ENCODE data around the gene TTC21B. TPM values are rescaled to one million over a fixed set of nuclear protein-coding genes. Genes with fewer than 3 reads are reported as not detected.
"Not testable (repeated sequence)": the region's sequence is repeated elsewhere in the genome, so short reads cannot be mapped to it uniquely, and the experiment has no call there.

The TTC21B gene
- total RNA-seq, 6 experiments from 2014 or later = 4.7 to 8.9 (median 7.2) TPM

DNA sequence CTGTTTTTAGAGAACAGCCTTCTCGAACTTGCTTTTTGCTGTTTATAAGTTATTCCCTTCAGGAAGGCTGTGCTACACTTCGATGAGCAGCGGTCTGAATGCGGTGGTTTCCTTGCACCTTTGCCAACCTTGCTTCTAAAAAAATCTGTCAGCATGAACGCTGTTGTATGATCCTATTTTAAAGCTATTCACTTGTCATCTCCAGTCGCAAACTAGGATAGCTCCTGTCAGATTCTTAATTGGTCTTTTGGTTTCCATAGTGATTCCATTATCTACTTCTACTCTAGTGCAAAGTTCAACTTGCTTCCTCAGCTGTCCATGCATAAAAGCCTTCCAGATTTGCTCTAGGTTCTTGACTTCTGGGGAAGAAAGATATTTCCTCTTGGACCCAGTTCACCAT is 83.2 kb downstream of the TTC21B start:
- TF ChIP-seq CTCF (IDR thresholded peaks at IDR 0.05) = no peak
- TF ChIP-seq POLR2A (IDR thresholded peaks at IDR 0.05) = no peak
- H3K27ac ChIP-seq = no peak overlapping the region
- H3K4me3 ChIP-seq = no peak overlapping the region
- intact Hi-C loops (cut with DNase I) = no loop called here
- WGBS (ENCODE audit: insufficient coverage, low coverage, low lambda C conversion rate, missing lambda C conversion rate) = 82% methylated on average over 6 of the region's 6 CpGs
- H3K4me1 ChIP-seq = no peaks in the 10 kb centered on the region
- no peaks in the 10 kb centered on the region for H3K9me3 ChIP-seq
- ATAC-seq (no peak), DNase-seq (no peak)
- no peaks in the 10 kb centered on the region for H3K27me3 ChIP-seq
- H3K36me3 ChIP-seq = no peaks in the 10 kb centered on the region

- no peak overlapping the region for H3K27ac ChIP-seq
- H3K36me3 ChIP-seq = no peaks in the 10 kb centered on the region
- H3K27me3 ChIP-seq = no peaks in the 10 kb centered on the region
- WGBS (ENCODE audit: insufficient coverage, low coverage, low lambda C conversion rate, missing lambda C conversion rate) = 71% methylated on average over 4 of the region's 4 CpGs
- no peak for DNase-seq
- intact Hi-C loops (cut with DNase I) = no loop called here
- no peaks in the 10 kb centered on the region for H3K4me1 ChIP-seq
- ATAC-seq = no peak
- no peak overlapping the region for H3K4me3 ChIP-seq
- no peak for TF ChIP-seq POLR2A (IDR thresholded peaks at IDR 0.05)
- TF ChIP-seq CTCF (IDR thresholded peaks at IDR 0.05) = no peak
- H3K9me3 ChIP-seq = no peaks in the 10 kb centered on the region
Observed at GRCh38 chr2:165868211-165868610, 85.4 kb downstream of the TTC21B start.

DNA sequence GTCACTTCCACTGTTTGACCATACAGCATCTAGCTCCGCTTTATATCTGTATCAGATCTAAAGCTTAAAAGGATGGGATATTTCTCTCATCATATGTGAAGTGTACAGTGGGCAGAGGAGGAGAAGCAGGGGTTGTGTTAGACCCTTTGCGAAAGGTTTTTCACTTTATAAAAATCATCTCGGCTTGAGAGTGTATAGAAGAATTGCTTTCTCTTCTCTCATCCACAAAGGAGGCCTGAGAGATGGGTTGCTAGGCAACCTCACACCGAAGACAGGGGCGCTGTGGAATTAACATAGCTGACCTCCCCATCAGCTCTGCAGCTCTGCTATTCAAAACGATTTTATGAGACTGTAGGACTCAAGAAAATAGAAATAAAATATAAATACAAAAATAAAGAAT is 89.3 kb downstream of the TTC21B start:
- H3K4me3 ChIP-seq = no peak overlapping the region
- no peak for DNase-seq
- ATAC-seq = no peak
- no peaks in the 10 kb centered on the region for H3K36me3 ChIP-seq
- no peak overlapping the region for H3K27ac ChIP-seq
- TF ChIP-seq CTCF (IDR thresholded peaks at IDR 0.05) = no peak
- no peak for TF ChIP-seq POLR2A (IDR thresholded peaks at IDR 0.05)
- H3K27me3 ChIP-seq = no peaks in the 10 kb centered on the region
- H3K4me1 ChIP-seq = no peaks in the 10 kb centered on the region
- no peaks in the 10 kb centered on the region for H3K9me3 ChIP-seq
- WGBS (ENCODE audit: insufficient coverage, low coverage, low lambda C conversion rate, missing lambda C conversion rate) = 80% methylated on average over 6 of the region's 6 CpGs
- intact Hi-C loops (cut with DNase I) = no loop called here

DNA sequence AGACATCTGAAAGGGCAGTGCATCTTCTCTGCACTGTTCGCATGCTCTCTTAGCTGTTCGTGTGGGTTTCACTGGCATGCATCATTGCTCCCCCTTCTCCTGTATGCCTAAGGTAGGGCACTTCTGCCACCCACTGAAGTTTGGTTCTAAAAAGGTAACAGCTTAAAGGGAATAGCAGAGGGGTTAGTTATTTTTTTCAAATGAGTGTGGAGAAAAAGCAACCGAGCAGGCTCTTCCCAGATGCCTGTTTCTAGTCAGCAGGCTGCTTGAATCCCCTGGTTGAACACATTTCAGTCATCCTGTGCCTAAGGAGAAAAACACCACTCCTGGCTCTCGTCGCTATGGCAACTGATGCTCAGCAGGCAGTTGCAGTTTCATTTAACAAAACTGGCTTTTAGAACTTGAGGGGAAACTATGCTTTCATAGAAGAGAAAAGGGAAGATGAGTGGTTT is 89.7 kb downstream of the TTC21B start:
- ATAC-seq (no peak), DNase-seq (no peak)
- intact Hi-C loops (cut with DNase I) = no loop called here
- whole genome bisulfite sequencing (ENCODE audit: insufficient coverage, low coverage, low lambda C conversion rate, missing lambda C conversion rate) = 93% methylated on average over 5 of the region's 5 CpGs
- TF ChIP-seq POLR2A (IDR thresholded peaks at IDR 0.05) (no peak), CTCF (IDR thresholded peaks at IDR 0.05) (no peak)
- H3K36me3 ChIP-seq = no peaks in the 10 kb centered on the region
- no peaks in the 10 kb centered on the region for H3K27me3 ChIP-seq
- H3K9me3 ChIP-seq = no peaks in the 10 kb centered on the region
- no peak overlapping the region for H3K4me3 ChIP-seq
- H3K4me1 ChIP-seq = no peaks in the 10 kb centered on the region
- H3K27ac ChIP-seq = no peak overlapping the region

DNA sequence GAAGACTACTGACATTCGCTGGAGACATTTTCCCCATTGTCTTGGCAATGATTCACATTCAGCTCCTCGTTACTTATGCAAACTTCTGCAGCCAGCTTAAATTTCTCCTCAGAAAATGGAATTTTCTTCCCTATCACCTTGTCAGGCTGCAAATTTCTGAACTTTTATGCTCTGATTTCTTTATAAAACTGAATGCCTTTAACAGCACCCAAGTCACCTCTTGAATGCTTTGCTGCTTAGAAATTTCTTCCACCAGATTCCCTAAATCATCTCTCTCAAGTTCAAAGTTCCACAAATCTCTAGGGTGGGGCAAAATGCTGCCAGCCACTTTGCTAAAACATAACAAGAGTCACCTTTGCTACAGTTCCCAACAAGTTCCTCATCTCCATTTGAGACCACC is 92.5 kb downstream of the TTC21B start:
- ATAC-seq; H3K4me1 ChIP-seq; DNase-seq; H3K9me3 ChIP-seq; H3K27ac ChIP-seq; intact Hi-C loops (cut with DNase I); H3K4me3 ChIP-seq; H3K27me3 ChIP-seq; H3K36me3 ChIP-seq: not testable (repeated sequence)
- WGBS (ENCODE audit: insufficient coverage, low coverage, low lambda C conversion rate, missing lambda C conversion rate) = 95% methylated on average over 2 of the region's 2 CpGs

DNA sequence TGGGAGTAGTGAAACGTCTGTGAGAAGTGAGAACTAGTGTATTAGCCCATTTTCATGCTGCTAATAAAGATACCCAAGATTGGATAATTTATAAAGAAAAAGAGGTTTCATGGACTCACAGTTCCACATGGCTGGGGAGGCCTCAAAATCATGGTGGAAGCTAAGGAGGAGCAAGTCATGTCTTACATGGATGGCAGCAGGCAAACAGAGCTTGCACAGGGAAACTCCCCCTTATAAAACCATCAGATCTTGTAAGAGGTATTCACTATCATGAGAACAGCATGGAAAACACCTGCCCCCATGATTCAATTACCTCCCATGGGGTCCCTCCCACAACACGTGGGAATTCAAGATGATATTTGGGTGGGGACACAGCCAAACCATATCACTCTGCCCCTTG is 93.9 kb downstream of the TTC21B start:
- H3K9me3 ChIP-seq; H3K4me1 ChIP-seq; H3K27ac ChIP-seq; H3K36me3 ChIP-seq; intact Hi-C loops (cut with DNase I); H3K27me3 ChIP-seq; H3K4me3 ChIP-seq; ATAC-seq; DNase-seq: not testable (repeated sequence)
- WGBS (ENCODE audit: insufficient coverage, low coverage, low lambda C conversion rate, missing lambda C conversion rate) = 46% methylated on average over 2 of the region's 2 CpGs
